K562 (cell line): Measurements from ENCODE around the gene RING1. TPM values are rescaled to one million over a fixed set of nuclear protein-coding genes. Genes with fewer than 3 reads are reported as not detected.
A peak's percentile ranks its signal among the peaks of the same experiment; 100 is the strongest.

ENCODE experiments used
- ATAC-seq: fragments of 200-7000 bp; cut with Tn5 transposase; 3 replicates; pipeline ENCODE4 v1.9.1; 2020; ENCODE audit warnings: moderate library complexity
- BruUV-seq: library from RNA; stranded (reverse); fragments of 400-500 nt; replicated peaks from 2 replicates; lab custom pipeline; 2021; lab: Mats Ljungman, UMichigan
- CTCF ChIA-PET: fragments of 300-600 bp; formaldehyde crosslinking; extraction: SDS; loops from one replicate; lab custom pipeline; 2021; ENCODE audit warnings: low intra/inter-chr PET ratio; lab: Yijun Ruan, JAX
- POLR2A ChIA-PET: fragments of 300-600, 350-650 bp; sonication (Branson Sonifier 250); formaldehyde crosslinking; extraction: SDS; loops from one replicate; lab custom pipeline; 2021; ENCODE audit warnings: antibody characterized with exemption, inconsistent platforms; lab: Yijun Ruan, JAX
- DNase-seq, 4 experiments: peaks; one replicate each; pipeline versions ENCODE4 v3.0.0 to v3.0.0-alpha.2; 2011 to 2018; ENCODE audit warnings: low spot score in 3 of 4, mixed read lengths in 3 of 4; ENCODE audit errors: extremely low read depth in 1 of 4
- FAIRE-seq: peaks from 2 replicates; lab custom pipeline; 2011; peaks lifted over from hg19 to GRCh38; lab: Jason Lieb, UNC
- H2AFZ ChIP-seq: 2 replicates; pipeline ENCODE4 v1.6.0; 2011; ENCODE audit warnings: low read depth, low read length, control low read depth, inconsistent platforms
- H3K27ac ChIP-seq: fragments of 200-600 bp; 3 replicates; pipeline ENCODE4 v1.8.0; 2011; ENCODE audit warnings: low read depth, mild to moderate bottlenecking, control low read depth, inconsistent platforms, low read length, moderate library complexity, mixed read lengths; ENCODE audit errors: extremely low read depth
- H3K27me3 ChIP-seq, 2 experiments: fragments of 300-600 bp in 1 of 2; 2 replicates in 1 of 2; 3 replicates in 1 of 2; pipeline versions ENCODE4 v1.6.0 to v1.8.0; 2011; ENCODE audit warnings: inconsistent platforms in 2 of 2, low read length in 2 of 2, mild to moderate bottlenecking in 1 of 2, mixed read lengths in 1 of 2, moderate library complexity in 1 of 2; ENCODE audit not compliant: control insufficient read depth in 2 of 2, insufficient read depth in 2 of 2
- H3K36me3 ChIP-seq: fragments of 300-600 bp; 3 replicates; pipeline ENCODE4 v1.8.0; 2011; ENCODE audit warnings: mild to moderate bottlenecking, low read length, inconsistent platforms; ENCODE audit not compliant: control insufficient read depth, insufficient read depth
- H3K4me1 ChIP-seq, 2 experiments: fragments of 200-600 bp in 1 of 2; replicated peaks in 1 of 2; 2 replicates in 1 of 2; 3 replicates in 1 of 2; pipeline versions ENCODE4 v1.5.1 to v1.8.0; 2011; ENCODE audit warnings: inconsistent platforms in 2 of 2, low read length in 2 of 2, mild to moderate bottlenecking in 1 of 2, mixed read lengths in 1 of 2, moderate library complexity in 1 of 2; ENCODE audit not compliant: control insufficient read depth in 2 of 2, insufficient read depth in 2 of 2
- H3K4me2 ChIP-seq: 2 replicates; pipeline ENCODE4 v1.6.1; 2011; ENCODE audit warnings: low read length, control low read depth, inconsistent platforms, mixed read lengths; ENCODE audit not compliant: insufficient read depth
- H3K4me3 ChIP-seq: fragments of 200-600 bp; sonication (generic), shearing (Covaris generic); 2 replicates; pipeline ENCODE4 v1.5.1; 2016; ENCODE audit warnings: control low read depth, inconsistent platforms
- H3K79me2 ChIP-seq: fragments of 200-600 bp; 3 replicates; pipeline ENCODE4 v1.8.0; 2011; ENCODE audit warnings: low read length, inconsistent platforms; ENCODE audit not compliant: control insufficient read depth, insufficient read depth
- H3K9ac ChIP-seq, 2 experiments: 2 replicates each; pipeline versions ENCODE4 v1.6.0 to v1.6.1; 2011; ENCODE audit warnings: low read depth in 2 of 2, low read length in 2 of 2, control low read depth in 1 of 2, inconsistent platforms in 1 of 2, mild to moderate bottlenecking in 1 of 2, mixed read lengths in 1 of 2; ENCODE audit not compliant: insufficient read depth in 1 of 2
- H3K9me1 ChIP-seq: one replicate; pipeline ENCODE4 v1.6.0; 2011; ENCODE audit warnings: inconsistent platforms, mild to moderate bottlenecking, low read length, moderate library complexity; ENCODE audit not compliant: control insufficient read depth, insufficient read depth
- H3K9me3 ChIP-seq: replicated peaks from 2 replicates; pipeline ENCODE4 v1.5.1; 2011; ENCODE audit warnings: low read depth, low read length, inconsistent platforms; ENCODE audit not compliant: control insufficient read depth, insufficient read depth
- H4K20me1 ChIP-seq: replicated peaks from 2 replicates; pipeline ENCODE4 v1.6.1; 2011; ENCODE audit warnings: low read length, inconsistent platforms, mixed read lengths; ENCODE audit not compliant: control insufficient read depth, insufficient read depth
- POLR2G ChIP-seq: fragments of 200-400 bp; formaldehyde crosslinking; IDR thresholded peaks from 2 replicates; pipeline ENCODE4 v1.6.1; 2017; ENCODE audit warnings: low read depth, mild to moderate bottlenecking, antibody characterized with exemption, low read length, moderate library complexity
- WGBS: fragments of 100-300 bp; shearing (Covaris generic); methylation state at CpG from one replicate; pipeline ENCODE4 v1.1.6; 2016; ENCODE audit warnings: low coverage, mixed read lengths; ENCODE audit not compliant: insufficient coverage; ENCODE audit errors: missing lambda C conversion rate; 5-methylcytosine and 5-hydroxymethylcytosine counted together
- in situ Hi-C: fragments of 300-500 bp; cut with MboI; formaldehyde crosslinking; loops from 4 replicates; pipeline ENCODE4 v1.15.0; 2018; ENCODE audit warnings: inconsistent platforms, mixed read lengths
- intact Hi-C: fragments of 100-400 bp; cut with micrococcal nuclease; formaldehyde crosslinking; loops from 2 replicates; pipeline ENCODE4 v1.14.2; 2022
- polyA plus RNA-seq, 8 experiments: library from polyadenylated mRNA; depleted of rRNA in 4 of 8; stranded (reverse) in 5 of 8; unstranded in 3 of 8; fragments of >200 nt; fragmentation: Nextera tagmentation in 2 of 8; fragmentation: Illumina TruSeq in 1 of 8; extraction: Ambion mirVana in 2 of 8; extraction: Trizol in 1 of 8; gene quantifications; 2 replicates each; pipeline versions ENCODE4 v1.2.1 to v1.2.3, GENCODE V29; 2011 to 2014; ENCODE audit warnings: inconsistent platforms in 1 of 8, missing spikeins in 1 of 8
- total RNA-seq, 7 experiments: library from RNA; depleted of rRNA in 6 of 7; stranded (reverse); fragments of >200 nt in 6 of 7; fragmentation: Illumina TruSeq in 2 of 7; extraction: Trizol in 2 of 7; gene quantifications; 2 replicates each; pipeline versions ENCODE4 v1.2.1 to v1.2.3, GENCODE V29; 2011 to 2021; ENCODE audit warnings: low replicate concordance in 1 of 7
- TF ChIP-seq, protein P1 (sequence below): fragments of 450-650 bp; formaldehyde crosslinking; IDR thresholded peaks from 2 replicates; pipeline ENCODE4 v1.4.0; 2020; ENCODE audit warnings: mild to moderate bottlenecking, moderate library complexity

The RING1 gene
- total and polyA plus RNA-seq, 9 of the 15 experiments (the other 6 are each of a cell fraction or from before 2014, with no cell fraction given) = 4.2 to 59.1 (median 36.9) TPM

- Histone ChIP-seq H3K9ac (peak overlapping the region in 1 of 2 experiments; percentile 14; a peak in 1 of 4 replicates), H3K4me3 (no peak overlapping the region), H3K4me2 (no peak overlapping the region), H2AFZ (no peak overlapping the region), H3K79me2 (no peaks in the 10 kb centered on the region), H3K36me3 (peaks cover 10% of the 10 kb centered on the region; the same call in 2 of the 3 replicates), H3K27ac (no peak overlapping the region)
- CTCF ChIA-PET = no interaction called here
- intact Hi-C loops = no loop called here
- FAIRE-seq (no peak), DNase-seq (peak in 1 of 4 experiments; percentile 16)
- in situ Hi-C loops = no loop called here
- 35% methylated on average over 4 of the region's 4 CpGs for WGBS
- TF ChIP-seq, protein P1, sequence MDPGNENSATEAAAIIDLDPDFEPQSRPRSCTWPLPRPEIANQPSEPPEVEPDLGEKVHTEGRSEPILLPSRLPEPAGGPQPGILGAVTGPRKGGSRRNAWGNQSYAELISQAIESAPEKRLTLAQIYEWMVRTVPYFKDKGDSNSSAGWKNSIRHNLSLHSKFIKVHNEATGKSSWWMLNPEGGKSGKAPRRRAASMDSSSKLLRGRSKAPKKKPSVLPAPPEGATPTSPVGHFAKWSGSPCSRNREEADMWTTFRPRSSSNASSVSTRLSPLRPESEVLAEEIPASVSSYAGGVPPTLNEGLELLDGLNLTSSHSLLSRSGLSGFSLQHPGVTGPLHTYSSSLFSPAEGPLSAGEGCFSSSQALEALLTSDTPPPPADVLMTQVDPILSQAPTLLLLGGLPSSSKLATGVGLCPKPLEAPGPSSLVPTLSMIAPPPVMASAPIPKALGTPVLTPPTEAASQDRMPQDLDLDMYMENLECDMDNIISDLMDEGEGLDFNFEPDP = no peak
- peak; percentile 25; the same call in 1 of the 2 replicates for TF ChIP-seq POLR2G
- TF ChIP-seq, all 486 proteins: peak for 1
- H3K9me1 ChIP-seq = no peaks in the 10 kb centered on the region
- H3K9me3 ChIP-seq = no peaks in the 10 kb centered on the region
- no peaks in the 10 kb centered on the region for H4K20me1 ChIP-seq
- no TSS peak for BruUV-seq
- peaks cover 5 to 11% of the 10 kb centered on the region in 2 experiments; a peak in 3 of 5 replicates for H3K27me3 ChIP-seq
- ATAC-seq = no peak
- H3K4me1 ChIP-seq = peaks cover 0 to 28% of the 10 kb centered on the region in 2 experiments; a peak in 2 of 5 replicates
- POLR2A ChIA-PET = interaction anchor here (1.1 to 1.3 kb wide), 2 partner anchors 8 to 12 kb away, joined by 4 read pairs; partner anchors contain the start of gene RING1
These were observed 7.9 kb downstream of the RING1 start for GRCh38 chr6:33216117-33216649.
